DMS53 (cell line): ENCODE data around the gene SDHB.
"Not testable (repeated sequence)": the region's sequence is repeated elsewhere in the genome, so short reads cannot be mapped to it uniquely, and the experiment has no call there.

Experiments
- DNase-seq: peaks from one replicate; lab custom pipeline; 2025; lab: John Stamatoyannopoulos, UW

The SDHB gene

GRCh38 chr1:17075470-17076255 is 21.8 kb upstream of the SDHB start:
- DNase-seq: peak; percentile 62

GRCh38 chr1:17071794-17072193 is 18.0 kb upstream of the SDHB start:
- DNase-seq: no peak

DNA sequence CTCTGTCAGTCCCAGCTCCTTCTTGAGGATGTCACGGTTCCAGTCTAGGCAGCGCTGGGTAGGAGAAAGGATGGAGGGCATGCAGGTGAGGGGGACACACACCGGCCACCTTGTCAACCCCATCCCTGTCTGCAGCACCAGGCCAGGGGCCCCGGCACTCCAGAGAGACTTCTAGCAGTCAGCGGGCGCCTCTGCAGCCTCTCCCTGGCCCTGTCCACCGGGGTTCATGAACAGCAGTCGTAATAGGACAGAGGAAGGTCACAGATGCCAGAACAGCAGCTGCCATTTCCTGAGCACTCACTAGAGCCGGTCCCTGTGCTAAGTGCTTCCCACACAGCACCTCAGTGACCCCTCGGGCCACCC is 16.3 kb upstream of the SDHB start:
- DNase-seq: no peak

DNA sequence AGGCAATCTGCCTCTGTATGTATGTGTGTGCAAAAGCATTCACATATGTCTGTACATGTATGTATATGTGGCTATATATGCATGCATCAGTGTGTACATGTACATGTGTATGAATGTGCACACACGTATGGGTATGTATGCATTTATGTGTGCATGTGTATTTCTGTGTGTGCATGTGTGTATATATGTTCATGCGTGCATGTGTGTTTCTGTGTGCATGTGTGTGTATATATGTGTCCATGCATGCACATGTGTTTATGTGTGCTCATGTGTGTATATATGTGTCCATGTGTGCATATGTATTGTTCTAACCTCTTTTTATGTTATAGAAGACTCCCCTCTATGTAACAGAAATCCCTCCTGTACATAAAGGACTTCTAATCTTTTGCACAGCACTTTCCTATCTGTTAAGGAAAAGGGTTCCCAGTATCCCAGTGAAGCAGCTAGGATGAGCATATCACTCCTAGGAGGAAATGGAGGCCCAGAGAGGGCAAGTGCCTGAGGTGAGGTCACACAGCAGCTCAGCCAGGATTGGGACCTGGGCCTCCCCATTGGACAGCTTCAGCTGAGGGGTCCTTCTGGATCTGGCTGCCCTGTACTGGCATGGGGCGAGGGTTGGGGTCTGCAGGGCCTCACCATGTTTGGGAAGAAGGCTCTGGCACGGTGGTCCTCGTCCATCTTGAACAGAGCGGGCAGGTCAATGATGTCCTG is 15.8 kb upstream of the SDHB start:
- DNase-seq: no peak

GRCh38 chr1:17068789-17069188 is 15.0 kb upstream of the SDHB start:
- no peak for DNase-seq

DNA sequence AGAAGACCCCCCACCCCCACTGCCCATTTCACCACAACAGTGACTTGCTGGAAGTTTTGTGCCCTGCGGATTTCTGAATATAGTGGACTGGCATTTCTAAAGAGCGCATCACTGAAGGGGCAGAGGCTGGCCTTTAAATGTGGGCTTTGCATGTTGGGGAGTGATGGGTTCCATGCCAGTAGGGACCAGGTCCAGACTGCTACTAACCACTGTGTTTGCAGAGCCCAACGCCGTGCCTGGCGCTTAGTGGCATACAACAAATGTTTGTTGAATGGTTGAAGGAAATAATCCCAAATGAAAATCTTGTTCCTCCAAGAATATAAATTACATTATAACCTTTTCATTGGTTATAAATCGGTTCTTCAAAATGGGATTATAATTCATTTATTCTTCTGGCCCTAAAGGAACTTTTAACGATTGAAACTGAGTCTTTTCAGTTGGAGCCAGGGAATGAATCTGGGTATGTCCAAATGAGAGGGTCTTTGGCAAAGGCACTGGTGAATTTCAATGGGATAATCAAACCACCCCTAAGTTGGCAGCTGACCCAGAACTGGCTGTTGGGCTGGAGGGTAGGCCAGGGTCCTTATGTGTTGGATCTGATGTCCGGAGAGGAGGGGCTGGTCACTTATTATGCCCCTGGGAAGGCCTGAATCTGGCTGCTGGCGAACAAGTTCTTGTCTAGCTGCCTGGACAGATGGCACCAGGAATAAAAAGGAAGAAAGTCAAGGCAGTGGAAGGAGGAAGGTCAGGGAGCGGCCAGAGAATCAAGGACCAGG is 13.8 kb upstream of the SDHB start:
- DNase-seq: no peak

GRCh38 chr1:17067069-17067426 is 13.2 kb upstream of the SDHB start:
- DNase-seq: no peak

DNA sequence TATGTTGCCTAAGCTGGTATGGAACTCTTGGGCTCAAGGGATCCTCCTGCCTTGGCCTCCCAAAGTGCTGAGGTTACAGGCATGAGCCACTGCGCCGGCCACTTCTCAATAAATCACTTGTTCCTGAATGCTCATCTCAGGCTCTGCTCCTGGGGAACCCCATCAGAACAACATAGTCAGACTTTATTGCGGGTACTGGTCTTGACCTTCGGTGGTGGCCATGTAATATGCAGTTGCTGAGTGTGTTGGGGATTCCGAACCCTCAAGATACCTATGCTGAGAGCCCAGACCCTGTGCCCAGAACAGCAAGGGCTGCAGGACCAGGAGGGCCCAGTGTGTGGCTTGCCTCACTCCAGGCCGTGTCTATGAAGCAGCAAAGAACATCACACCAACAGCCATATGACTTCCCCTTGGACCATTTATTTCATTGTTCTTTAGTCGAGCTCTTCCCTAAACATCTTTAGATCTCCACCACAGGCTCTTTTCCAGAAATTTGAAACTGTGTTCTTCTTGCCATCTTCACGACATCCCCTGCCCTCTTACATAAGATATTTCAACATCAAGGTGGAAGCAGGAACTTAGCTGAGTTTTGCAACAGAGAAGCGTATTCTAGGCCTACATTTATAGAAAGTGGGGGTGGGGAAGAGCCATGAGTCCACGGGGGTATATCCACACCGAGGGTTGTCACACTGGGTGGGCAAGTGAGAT is 12.7 kb upstream of the SDHB start:
- DNase-seq: no peak

- DNase-seq: no peak
These were observed 11.8 kb upstream of the SDHB start for GRCh38 chr1:17065666-17066065.

- DNase-seq: not testable (repeated sequence)
These were observed 8.9 kb upstream of the SDHB start for GRCh38 chr1:17062751-17063150.

DNA sequence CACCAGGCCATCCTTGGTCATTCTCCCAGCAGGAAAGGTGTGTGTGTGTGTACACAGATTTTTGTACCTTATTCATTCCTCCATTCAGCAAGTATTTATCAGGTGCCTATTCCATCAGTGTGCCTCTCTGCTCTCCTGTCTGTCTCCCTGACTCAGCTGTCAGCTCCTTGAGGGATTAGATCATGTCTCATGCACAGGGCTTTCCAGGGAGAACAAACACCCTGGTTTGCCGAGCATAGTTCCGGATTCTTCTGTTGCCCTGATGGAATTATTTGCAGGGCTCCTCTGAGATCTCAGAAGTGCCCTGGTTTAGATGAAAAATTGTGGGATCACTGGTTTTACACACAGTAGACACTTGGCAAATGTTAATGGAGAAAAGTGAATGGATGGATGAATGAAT is 8.1 kb upstream of the SDHB start:
- peak; percentile 11 for DNase-seq

- no peak for DNase-seq
These were observed 7.7 kb upstream of the SDHB start for GRCh38 chr1:17061486-17061885.

DNA sequence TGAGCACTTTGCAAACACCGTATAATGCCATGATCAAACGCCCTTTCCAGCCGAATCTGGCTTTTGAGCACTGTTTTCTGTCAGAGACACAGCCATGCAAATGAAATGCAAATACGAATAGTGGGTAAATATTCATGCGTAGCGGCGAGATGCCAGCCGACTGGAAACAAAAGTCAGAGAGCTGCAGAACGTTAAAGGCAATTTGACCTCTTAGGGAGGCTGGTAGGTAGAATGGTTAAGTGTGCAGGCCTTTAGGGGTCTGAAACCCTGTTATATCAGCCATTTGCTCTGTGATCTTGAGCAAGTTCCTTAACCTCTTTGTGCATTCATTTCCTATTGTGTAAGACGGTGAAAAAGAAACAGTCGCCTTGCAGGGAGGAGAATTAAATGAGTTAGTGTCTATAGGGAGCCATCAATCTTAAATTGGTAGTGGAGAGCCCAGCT is 6.5 kb upstream of the SDHB start:
- no peak for DNase-seq

DNA sequence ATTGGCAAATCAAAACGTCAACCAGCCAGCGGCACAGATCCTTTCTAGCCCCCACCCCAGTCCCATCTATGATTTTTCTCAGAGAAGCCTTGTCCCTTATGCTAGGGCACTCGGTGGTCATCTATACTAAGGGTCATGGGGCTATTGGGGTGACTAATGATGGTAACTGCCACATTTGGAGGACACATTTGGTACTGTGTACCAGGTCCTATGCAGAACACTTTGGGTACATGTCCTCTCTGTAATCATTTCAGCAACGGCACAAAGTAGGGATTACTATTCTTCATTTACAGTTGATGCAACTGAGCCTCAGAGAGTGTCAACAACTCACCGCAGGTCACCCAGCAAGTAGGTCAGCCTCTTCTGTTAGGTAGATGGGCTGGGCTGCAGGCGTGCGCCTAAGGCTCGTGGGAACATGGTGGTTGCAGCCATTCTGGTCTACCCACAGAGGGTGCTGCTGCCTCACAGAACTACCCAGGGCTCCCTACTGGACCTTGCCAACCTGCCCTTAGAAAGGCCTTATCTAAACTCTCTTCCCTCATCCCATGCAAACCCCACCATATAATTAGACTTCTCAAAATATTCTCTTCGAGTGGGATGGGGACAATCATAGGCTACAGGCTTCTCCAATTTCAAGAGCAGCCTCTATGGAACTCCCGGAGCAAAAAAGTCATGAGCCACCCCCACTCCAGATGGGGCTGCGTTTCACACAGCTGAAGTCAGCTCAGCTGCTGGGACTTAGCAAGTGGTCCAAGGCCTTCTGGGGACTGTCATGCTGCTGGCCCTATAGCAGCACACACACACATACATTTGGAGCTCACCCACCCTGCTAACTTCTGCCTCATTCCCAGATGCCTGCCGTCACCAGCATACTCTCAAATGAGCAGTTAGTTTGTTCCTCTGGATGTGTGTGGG is 5.8 kb upstream of the SDHB start:
- peak; percentile 90 for DNase-seq

GRCh38 chr1:17056551-17056950 is 2.7 kb upstream of the SDHB start:
- no peak for DNase-seq

GRCh38 chr1:17055801-17056200 is 2.0 kb upstream of the SDHB start:
- DNase-seq: no peak

DNA sequence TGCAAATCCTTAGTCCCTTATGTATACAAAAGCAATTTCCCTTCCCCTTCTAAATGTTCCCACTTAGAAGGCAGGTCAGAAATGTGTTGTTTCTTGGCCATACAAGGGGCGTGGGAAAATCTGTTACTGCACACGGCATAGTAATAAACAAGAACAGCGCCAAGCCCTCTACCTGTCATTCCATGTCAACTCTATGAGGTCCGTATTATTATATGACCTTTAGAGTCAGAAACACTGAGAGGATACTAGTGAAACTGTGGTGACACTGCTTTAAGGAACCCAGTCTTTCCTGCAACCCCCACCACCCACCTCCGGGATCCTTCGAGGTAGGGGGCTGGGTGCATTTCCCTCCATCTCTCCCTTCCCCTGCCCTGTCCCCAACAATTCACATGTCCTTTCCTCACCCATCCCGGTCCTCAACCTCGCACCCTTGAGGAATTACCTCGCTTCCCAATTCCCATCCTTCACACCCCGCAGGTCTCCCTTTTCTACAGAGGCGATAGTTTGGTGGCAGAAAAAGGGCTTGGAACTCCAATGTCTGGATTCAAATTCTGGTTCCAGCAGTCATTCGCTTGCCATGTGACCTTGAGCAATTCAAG is 647 bp downstream of the SDHB start:
- DNase-seq: peak; percentile 31

GRCh38 chr1:17052641-17053040 is 1.2 kb downstream of the SDHB start:
- no peak for DNase-seq

DNA sequence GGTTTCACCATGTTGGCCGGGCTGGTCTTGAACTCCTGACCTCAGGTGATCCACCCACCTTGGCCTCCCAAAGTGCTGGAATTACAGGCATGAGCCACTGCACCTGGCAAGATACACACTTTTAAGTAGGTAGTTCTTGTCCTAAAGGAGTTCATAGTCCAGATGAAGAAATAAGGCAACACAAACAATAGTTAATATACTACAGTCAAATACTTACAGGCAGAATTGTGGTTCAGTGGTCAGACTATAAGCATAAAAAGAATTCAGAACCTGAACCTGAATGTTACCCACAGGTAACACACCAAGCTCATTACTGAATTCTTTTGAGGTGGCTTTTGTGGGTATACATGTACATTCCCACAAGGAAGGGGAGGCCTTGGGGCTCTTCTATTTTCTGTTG is 1.8 kb downstream of the SDHB start:
- DNase-seq: no peak

DNA sequence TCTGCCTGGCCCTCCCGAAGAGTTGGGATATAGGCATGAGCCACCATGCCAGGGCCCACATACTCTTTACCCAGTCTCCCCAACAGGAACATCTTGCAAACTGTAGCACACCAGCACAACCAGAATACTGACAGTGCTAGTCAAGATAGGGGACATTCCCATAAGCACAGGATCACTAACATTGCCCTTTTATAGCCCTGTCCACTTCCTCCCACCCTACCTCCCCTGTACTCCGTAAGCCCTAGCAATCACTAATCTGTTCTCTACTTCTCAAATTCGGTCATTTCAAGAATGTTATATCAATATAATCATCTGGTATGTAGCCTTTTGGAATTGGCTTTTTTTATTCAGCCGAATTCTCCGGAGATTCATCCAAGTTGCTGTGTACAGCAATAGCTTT is 5.9 kb downstream of the SDHB start:
- DNase-seq: no peak

- no peak for DNase-seq
These were observed 7.5 kb downstream of the SDHB start for GRCh38 chr1:17046334-17046657.
